ENCODE data around the gene TMC4.
A peak's percentile ranks its signal among the peaks of the same experiment; 100 is the strongest.

GRCh38 chr19:54186934-54187381 is 14.0 kb upstream of the TMC4 start:
- TF ChIP-seq CTCF (IDR thresholded peaks at IDR 0.05) (no peak), POLR2A (IDR thresholded peaks at IDR 0.05) (peak; percentile 26 to 65)

All from adrenal gland (tissue), 5 donors.